HG02852 (cell line): ENCODE data around the gene FAM131A.

ENCODE experiments used
- ATAC-seq: cut with Tn5 transposase; IDR thresholded peaks from one replicate; pipeline ENCODE4 v1.9.1; 2021; ENCODE audit warnings: mild to moderate bottlenecking, moderate library complexity; ENCODE audit not compliant: unreplicated experiment

FAM131A gene

GRCh38 chr3:184355261-184356040 is 18.1 kb downstream of the FAM131A start:
- ATAC-seq = no peak

- ATAC-seq = no peak
These were observed 20.1 kb downstream of the FAM131A start for GRCh38 chr3:184357248-184358123.

- ATAC-seq = no peak
These were observed 20.8 kb downstream of the FAM131A start for GRCh38 chr3:184358124-184358767.

GRCh38 chr3:184358921-184359350 is 21.5 kb downstream of the FAM131A start:
- no peak for ATAC-seq

GRCh38 chr3:184359610-184360009 is 22.2 kb downstream of the FAM131A start:
- no peak for ATAC-seq

- ATAC-seq = no peak
These were observed 22.9 kb downstream of the FAM131A start for GRCh38 chr3:184360070-184360928.

GRCh38 chr3:184360929-184361531 is 23.6 kb downstream of the FAM131A start:
- peak; percentile 1 for ATAC-seq

- ATAC-seq = peak; percentile 40
These were observed 24.1 kb downstream of the FAM131A start, which contains the start of the genes CLCN2 and POLR2H for GRCh38 chr3:184361532-184361931. Gene CLCN2, minus strand, starts transcription at chr3:184361605. Its CDS starts 126 bp downstream, at chr3:184361479. Gene POLR2H, plus strand, starts transcription at chr3:184361710. Its CDS starts 1,783 bp downstream, at chr3:184363493.

GRCh38 chr3:184361932-184362667 is 24.7 kb downstream of the FAM131A start:
- ATAC-seq = peak; percentile 9

GRCh38 chr3:184362668-184363546 is 25.5 kb downstream of the FAM131A start:
- ATAC-seq = peak; percentile 84

- ATAC-seq = no peak
These were observed 29.4 kb downstream of the FAM131A start for GRCh38 chr3:184366619-184367289.

- ATAC-seq = no peak
These were observed 30.7 kb downstream of the FAM131A start for GRCh38 chr3:184368116-184368515.

GRCh38 chr3:184368586-184369183 is 31.3 kb downstream of the FAM131A start:
- no peak for ATAC-seq

GRCh38 chr3:184371570-184372018 is 34.2 kb downstream of the FAM131A start:
- ATAC-seq = peak; percentile 75

- no peak for ATAC-seq
These were observed 35.0 kb downstream of the FAM131A start for GRCh38 chr3:184372296-184372821.

GRCh38 chr3:184372911-184373310 is 35.5 kb downstream of the FAM131A start:
- ATAC-seq = no peak

- ATAC-seq = no peak
These were observed 36.0 kb downstream of the FAM131A start for GRCh38 chr3:184373422-184373821.
